HUES64 (cell line): ENCODE results near the gene C1QBP.

ENCODE experiments used
- H3K27ac ChIP-seq: 2 replicates; pipeline ENCODE4 v1.7.0; 2013; ENCODE audit warnings: low read depth, low read length, inconsistent platforms
- H3K27me3 ChIP-seq: 2 replicates; pipeline ENCODE4 v1.6.1; 2013; ENCODE audit warnings: mild to moderate bottlenecking, low read length; ENCODE audit not compliant: insufficient read depth
- H3K36me3 ChIP-seq: 2 replicates; pipeline ENCODE4 v1.6.1; 2013; ENCODE audit warnings: mild to moderate bottlenecking, low read length; ENCODE audit not compliant: insufficient read depth
- H3K4me1 ChIP-seq: 2 replicates; pipeline ENCODE4 v1.6.1; 2013; ENCODE audit warnings: mild to moderate bottlenecking, low read length, moderate library complexity; ENCODE audit not compliant: insufficient read depth
- H3K4me3 ChIP-seq: 2 replicates; pipeline ENCODE4 v1.5.1; 2013; ENCODE audit warnings: mild to moderate bottlenecking, low read length, moderate library complexity
- H3K9ac ChIP-seq: 2 replicates; pipeline ENCODE4 v1.6.1; 2013; ENCODE audit warnings: mild to moderate bottlenecking, low read depth, low read length
- H3K9me3 ChIP-seq: 2 replicates; pipeline ENCODE4 v1.6.1; 2013; ENCODE audit warnings: low read depth, low read length; ENCODE audit not compliant: insufficient read depth
- WGBS: fragments of 150-250, 120-280 bp; methylation state at CpG from one replicate; pipeline ENCODE4 v1.1.7; 2013; ENCODE audit warnings: missing lambda C conversion rate; 5-methylcytosine and 5-hydroxymethylcytosine counted together

Gene C1QBP

GRCh38 chr17:5413682-5414081 is 25.3 kb downstream of the C1QBP start:
- Histone ChIP-seq H3K27ac (no peak overlapping the region), H3K9me3 (no peaks in the 10 kb centered on the region), H3K4me1 (no peaks in the 10 kb centered on the region), H3K4me3 (no peak overlapping the region), H3K27me3 (no peaks in the 10 kb centered on the region), H3K36me3 (peaks cover 82% of the 10 kb centered on the region), H3K9ac (no peak overlapping the region)
- WGBS, result 93% methylated on average over 4 of the region's 4 CpGs

- 96% methylated on average over 7 of the region's 7 CpGs for WGBS
- H3K27me3 ChIP-seq, result no peaks in the 10 kb centered on the region
- no peaks in the 10 kb centered on the region for H3K9me3 ChIP-seq
- no peak overlapping the region for H3K4me3 ChIP-seq
- H3K27ac ChIP-seq, result no peak overlapping the region
- H3K9ac ChIP-seq, result no peak overlapping the region
- peaks cover 93% of the 10 kb centered on the region for H3K36me3 ChIP-seq
- no peaks in the 10 kb centered on the region for H3K4me1 ChIP-seq
Measured at GRCh38 chr17:5410594-5411272, 28.2 kb downstream of the C1QBP start.

GRCh38 chr17:5408186-5408585 is 30.8 kb downstream of the C1QBP start:
- H3K4me1 ChIP-seq, result no peaks in the 10 kb centered on the region
- no peak overlapping the region for H3K9ac ChIP-seq
- no peak overlapping the region for H3K27ac ChIP-seq
- peaks cover 95% of the 10 kb centered on the region for H3K36me3 ChIP-seq
- no peaks in the 10 kb centered on the region for H3K9me3 ChIP-seq
- WGBS, result 72% methylated on average over 4 of the region's 5 CpGs
- no peak overlapping the region for H3K4me3 ChIP-seq
- no peaks in the 10 kb centered on the region for H3K27me3 ChIP-seq

GRCh38 chr17:5405400-5405799 is 33.6 kb downstream of the C1QBP start:
- no peak overlapping the region for H3K9ac ChIP-seq
- 92% methylated on average over 4 of the region's 4 CpGs for WGBS
- no peaks in the 10 kb centered on the region for H3K9me3 ChIP-seq
- H3K4me3 ChIP-seq, result no peak overlapping the region
- H3K4me1 ChIP-seq, result no peaks in the 10 kb centered on the region
- peaks cover 95% of the 10 kb centered on the region for H3K36me3 ChIP-seq
- H3K27me3 ChIP-seq, result no peaks in the 10 kb centered on the region
- no peak overlapping the region for H3K27ac ChIP-seq

GRCh38 chr17:5399767-5400166 is 39.2 kb downstream of the C1QBP start:
- H3K9ac ChIP-seq, result no peak overlapping the region
- H3K4me1 ChIP-seq, result no peaks in the 10 kb centered on the region
- no peak overlapping the region for H3K27ac ChIP-seq
- WGBS, result 80% methylated on average over 6 of the region's 6 CpGs
- no peaks in the 10 kb centered on the region for H3K9me3 ChIP-seq
- H3K36me3 ChIP-seq, result peaks cover 91% of the 10 kb centered on the region
- no peak overlapping the region for H3K4me3 ChIP-seq
- no peaks in the 10 kb centered on the region for H3K27me3 ChIP-seq

GRCh38 chr17:5396612-5397011 is 42.3 kb downstream of the C1QBP start:
- Histone ChIP-seq H3K9me3 (no peaks in the 10 kb centered on the region), H3K36me3 (peaks cover 94% of the 10 kb centered on the region)
- no CpG with 5 or more reads among the region's 2 CpGs for WGBS

GRCh38 chr17:5391678-5392077 is 47.3 kb downstream of the C1QBP start:
- no peak overlapping the region for H3K9ac ChIP-seq
- H3K27me3 ChIP-seq, result no peaks in the 10 kb centered on the region
- no peaks in the 10 kb centered on the region for H3K9me3 ChIP-seq
- no peak overlapping the region for H3K4me3 ChIP-seq
- no peak overlapping the region for H3K27ac ChIP-seq
- 95% methylated on average over 5 of the region's 5 CpGs for WGBS
- no peaks in the 10 kb centered on the region for H3K4me1 ChIP-seq
- H3K36me3 ChIP-seq, result peaks cover 89% of the 10 kb centered on the region

More at GRCh38 chr17:5396612-5397011, 42.3 kb downstream of the C1QBP start:
- H3K4me3 ChIP-seq, result no peak overlapping the region
- no peaks in the 10 kb centered on the region for H3K4me1 ChIP-seq
- no peaks in the 10 kb centered on the region for H3K27me3 ChIP-seq
- no peak overlapping the region for H3K27ac ChIP-seq
- no peak overlapping the region for H3K9ac ChIP-seq
